Renal pelvis (tissue), 4 donors: ENCODE measurements around the gene PDE11A. TPM values are rescaled to one million over a fixed set of nuclear protein-coding genes. Genes with fewer than 3 reads are reported as not detected.

Source experiments
- DNase-seq: peaks from one replicate; pipeline ENCODE4 v3.0.0-alpha.2; 2013
- polyA plus RNA-seq, 3 donors: library from polyadenylated mRNA; unstranded; fragments of 120-200 nt; gene quantifications; one replicate each; pipeline ENCODE4 v1.2.1, GENCODE V29; 2013; ENCODE audit not compliant: insufficient read length in 3 of 3

Gene PDE11A
- polyA plus RNA-seq, 3 donors: 6.9 to 8.8 (median 8.3) TPM

DNA sequence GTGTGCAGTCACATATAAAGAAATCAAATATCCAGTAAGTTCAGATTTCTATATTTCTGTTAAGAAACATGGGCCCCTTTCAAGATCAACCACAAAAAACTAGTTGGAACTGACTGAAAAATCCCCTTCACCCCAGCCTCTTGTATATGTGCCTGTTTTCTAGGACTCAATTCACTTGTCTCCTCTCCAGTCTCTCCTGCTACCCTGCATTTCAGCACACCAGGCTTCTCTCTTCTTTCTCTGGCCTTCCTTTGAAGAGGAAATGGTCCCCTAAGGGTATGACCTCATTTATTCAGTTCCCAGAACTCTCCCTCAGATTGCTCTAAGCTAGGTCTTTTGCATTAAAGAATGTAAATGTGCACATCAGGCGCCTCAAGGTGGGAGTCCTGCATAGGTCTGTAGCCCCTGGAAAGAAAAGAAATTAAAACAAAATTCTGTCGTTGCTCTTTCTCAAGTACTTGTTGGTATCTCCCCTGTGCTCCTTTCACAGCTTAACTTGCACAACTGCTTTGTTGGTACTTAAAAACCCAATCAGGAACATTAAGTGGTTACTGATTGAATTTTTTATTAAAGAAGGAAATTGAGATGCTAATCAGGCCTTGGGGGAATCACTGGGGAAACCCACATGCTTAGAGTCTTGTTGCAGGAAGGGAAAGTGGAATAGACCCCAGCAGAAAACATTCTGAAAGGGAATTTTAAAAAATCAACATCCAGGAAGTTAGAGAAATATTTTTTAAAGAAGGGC lies 401.6 kb downstream of the PDE11A start:
- DNase-seq: no peak

- no peak for DNase-seq
Observed at GRCh38 chr2:177669625-177670330, 402.8 kb downstream of the PDE11A start.

DNA sequence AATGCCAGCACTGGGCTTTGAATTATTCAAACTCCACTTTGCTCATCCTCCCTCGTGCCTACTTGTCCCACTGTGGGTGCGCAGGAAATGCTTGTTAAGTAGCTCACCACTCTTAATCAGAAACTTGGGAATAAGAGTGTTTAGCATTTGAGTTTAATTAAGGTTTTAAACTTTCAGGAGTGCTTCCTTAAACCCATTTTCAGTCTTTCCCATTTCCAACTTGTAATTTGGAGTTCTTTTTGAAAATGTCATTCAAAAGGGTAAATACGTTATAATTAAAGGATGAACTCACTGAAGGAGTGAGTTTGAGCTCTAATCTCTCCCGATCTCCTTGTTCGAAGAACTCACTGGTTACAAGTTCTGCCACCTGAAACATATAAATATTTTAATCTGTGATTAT lies 403.4 kb downstream of the PDE11A start:
- no peak for DNase-seq

- no peak for DNase-seq
Observed at GRCh38 chr2:177668617-177669016, 404.0 kb downstream of the PDE11A start.

GRCh38 chr2:177667626-177668025 lies 405.0 kb downstream of the PDE11A start:
- no peak for DNase-seq

DNA sequence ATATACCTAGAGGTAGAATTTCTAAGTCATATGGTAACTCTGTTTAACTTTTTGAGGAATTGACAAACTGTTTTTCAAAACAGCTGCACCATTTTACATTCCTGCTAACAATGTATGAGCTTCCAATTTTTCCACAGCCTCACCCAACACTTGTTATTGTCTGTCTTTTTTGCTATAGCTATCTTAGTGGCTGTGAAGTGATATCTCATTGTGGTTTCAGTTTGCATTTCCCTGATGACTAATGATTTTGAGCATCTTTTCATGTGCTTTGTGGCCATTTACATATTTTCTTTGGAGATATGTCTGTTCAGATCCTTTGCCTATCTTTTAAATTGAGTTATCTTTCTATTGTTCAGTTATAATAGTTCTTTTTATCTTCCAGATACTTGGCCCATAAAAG lies 406.2 kb downstream of the PDE11A start:
- DNase-seq: no peak

DNA sequence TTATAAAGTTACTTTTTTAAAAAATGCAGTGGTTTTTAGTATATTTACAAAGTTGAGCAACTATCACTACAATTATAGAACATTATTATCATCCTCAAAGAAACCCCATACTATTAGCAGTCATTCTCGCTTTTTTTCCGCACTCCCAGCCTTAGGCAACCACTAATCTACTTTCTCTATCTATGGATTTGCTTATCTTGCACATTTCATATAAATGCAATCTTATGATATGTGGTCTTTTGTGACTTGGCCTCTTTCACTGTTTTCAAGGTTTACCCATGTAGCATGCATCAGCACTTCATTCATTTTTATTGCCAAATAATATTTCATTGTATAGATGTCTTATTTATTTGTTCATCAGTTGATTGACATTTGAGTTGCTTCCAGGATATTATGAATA lies 406.6 kb downstream of the PDE11A start:
- no peak for DNase-seq

DNA sequence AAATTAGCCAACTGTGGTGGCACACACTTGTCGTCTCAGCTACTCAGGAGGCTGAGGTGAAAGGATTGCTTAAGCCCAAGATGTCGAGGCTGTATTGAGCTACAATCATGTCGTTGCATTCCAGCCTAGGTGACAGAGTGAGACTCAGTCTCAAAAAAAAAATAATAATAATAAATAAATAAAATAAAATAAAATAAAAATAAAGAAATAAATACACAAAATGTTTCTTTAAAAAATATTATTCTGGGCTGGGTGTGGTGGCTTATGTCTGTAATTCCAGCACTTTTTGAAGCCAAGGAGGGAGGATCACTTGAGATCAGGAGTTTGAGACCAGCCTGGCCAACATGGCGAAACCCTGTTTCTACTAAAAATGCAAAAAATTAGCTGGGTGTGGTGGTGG lies 407.2 kb downstream of the PDE11A start:
- no peak for DNase-seq

DNA sequence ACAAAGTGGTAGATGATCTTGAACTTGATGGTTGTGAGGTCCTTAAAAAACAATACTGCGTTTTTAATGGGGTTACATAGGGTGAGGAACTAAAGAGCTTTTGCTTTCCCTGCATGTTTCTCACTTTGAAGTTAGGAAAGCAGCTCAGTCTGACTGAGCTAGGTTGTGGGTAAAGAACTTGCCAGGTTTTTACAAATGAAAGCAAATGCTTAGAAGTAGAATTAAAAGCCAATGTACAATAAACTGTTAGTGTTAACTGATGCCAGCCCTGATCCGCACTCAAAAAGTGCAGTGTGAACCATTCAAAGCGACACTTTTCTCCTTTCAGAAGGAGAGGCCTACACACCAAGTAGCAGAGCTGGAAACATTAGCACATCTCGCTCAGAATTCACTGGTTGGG lies 409.7 kb downstream of the PDE11A start:
- DNase-seq: no peak

DNA sequence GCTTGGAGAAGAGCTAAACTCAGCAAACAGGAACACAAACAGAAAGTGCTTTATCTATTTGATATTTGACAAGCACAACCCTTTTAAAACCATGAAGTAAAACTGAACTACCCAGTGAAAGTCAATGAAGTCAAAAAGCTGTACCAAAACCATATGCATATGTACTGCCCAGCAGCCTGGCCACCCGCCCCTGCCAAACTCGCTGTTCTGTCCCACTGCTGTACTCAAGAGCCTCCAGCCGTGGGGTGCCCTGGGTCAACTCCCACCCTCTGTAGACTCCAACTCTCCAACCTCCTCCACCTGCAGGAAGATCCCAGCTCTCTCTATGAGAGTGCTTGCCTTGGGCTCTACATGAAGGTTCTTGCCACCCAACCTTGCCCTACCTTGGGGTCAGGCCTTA lies 411.8 kb downstream of the PDE11A start:
- no peak for DNase-seq

DNA sequence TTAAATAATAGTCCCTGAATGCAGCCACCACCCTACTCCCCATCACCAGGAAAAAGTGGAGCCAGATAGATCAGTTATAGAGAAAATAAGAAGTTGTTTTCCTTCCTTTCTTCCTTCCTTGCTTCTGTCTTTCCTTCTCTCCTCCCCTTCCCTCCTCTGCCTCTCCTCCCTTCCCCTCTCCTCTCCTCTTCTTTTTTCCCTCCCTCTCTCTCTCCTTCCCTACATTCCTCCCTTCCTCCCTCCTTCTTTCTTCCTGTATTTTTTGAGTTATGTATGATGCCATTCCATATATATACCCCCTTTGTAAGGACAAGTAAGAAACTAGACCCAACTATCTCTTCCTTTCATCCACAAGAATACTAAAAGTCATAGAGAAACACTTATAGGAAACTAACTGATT lies 414.3 kb downstream of the PDE11A start:
- DNase-seq: no peak

- DNase-seq: peak; percentile 71
Observed at GRCh38 chr2:177651833-177652232, 420.7 kb downstream of the PDE11A start.

DNA sequence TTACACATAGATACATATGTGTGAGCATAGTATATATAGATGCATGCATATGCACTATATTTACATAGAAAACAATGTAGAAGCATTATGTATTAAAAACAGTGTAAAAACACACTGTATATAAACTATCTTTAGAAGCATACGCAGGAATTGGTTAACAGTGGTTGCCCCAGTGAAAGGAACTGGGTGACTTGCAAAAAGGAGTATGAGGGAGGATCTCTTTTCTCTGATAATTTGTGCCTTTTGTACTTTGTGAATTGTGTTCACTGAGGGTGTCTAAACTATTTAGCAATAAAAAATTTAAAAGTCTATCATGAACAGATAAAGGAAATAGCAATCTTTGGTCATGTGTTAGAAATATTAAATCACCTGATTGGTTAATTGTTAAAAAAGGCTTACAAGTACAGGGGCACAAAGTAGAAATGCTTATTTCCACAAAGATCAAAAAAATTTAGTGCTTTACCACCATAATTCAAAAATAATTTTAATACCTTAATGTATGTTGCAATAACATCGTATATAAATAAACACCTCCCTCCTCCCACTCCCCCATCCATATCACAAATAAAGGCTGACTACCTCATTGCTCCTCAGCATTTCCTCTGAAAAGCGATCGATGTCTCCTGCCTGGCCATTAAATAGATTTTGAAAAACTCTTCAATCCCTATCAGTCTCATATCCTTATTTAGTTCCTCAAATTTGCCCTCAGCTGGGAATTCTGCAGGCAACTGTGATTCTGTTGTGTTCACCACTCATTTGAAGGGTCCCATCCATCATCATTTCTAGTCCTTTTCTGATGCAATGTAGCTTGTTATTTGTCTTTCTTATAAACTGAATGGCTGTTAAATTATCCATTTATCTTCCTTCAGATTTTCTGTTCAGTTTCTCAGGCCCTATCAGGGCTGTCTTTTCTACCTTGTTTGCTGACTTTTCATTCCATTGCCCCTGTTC lies 422.7 kb downstream of the PDE11A start:
- no peak for DNase-seq

DNA sequence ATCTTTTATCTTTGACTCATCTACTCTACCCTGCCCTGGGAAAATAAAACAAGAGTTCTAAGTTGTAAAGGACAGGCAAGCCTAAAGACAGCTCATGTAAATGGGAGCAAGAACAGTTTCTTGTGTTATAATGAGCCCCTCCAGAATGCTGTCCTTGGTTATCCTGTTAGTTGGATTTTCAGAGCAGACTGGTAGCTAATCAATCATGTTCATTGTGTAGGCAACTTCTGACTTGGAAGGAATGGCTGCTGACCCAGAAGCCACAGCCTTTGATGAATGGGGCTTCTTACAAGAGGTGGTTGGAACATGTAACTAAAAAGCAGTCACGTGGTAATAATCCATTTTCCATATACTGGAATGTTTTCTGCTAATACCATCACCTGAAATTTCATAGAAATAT lies 425.8 kb downstream of the PDE11A start:
- DNase-seq: no peak

- DNase-seq: no peak
Observed at GRCh38 chr2:177646241-177646640, 426.3 kb downstream of the PDE11A start.

- no peak for DNase-seq
Observed at GRCh38 chr2:177641331-177641730, 431.2 kb downstream of the PDE11A start.

DNA sequence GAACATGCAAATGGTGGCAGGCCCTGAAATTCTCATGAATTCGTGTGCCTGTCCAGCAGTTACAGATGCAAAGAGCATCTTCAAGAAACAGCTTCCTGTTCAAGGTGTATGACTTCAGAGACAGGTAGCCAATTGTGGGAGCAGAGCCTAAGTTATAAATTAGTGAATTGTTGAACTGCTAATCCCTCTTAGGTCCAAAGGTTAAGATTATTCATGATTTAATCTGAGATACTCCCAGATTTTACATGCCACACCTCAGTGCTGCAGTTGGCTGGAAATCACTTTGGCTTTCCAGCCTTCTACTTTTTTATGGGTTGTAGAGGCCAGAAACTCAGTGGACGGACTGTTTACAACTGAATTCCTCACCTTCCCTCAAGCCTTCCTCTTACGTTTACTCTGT lies 432.2 kb downstream of the PDE11A start:
- no peak for DNase-seq

- DNase-seq: no peak
Observed at GRCh38 chr2:177639262-177639914, 433.2 kb downstream of the PDE11A start.

- DNase-seq: no peak
Observed at GRCh38 chr2:177638507-177638906, 434.1 kb downstream of the PDE11A start.

- DNase-seq: no peak
Observed at GRCh38 chr2:177636672-177637071, 435.9 kb downstream of the PDE11A start.

DNA sequence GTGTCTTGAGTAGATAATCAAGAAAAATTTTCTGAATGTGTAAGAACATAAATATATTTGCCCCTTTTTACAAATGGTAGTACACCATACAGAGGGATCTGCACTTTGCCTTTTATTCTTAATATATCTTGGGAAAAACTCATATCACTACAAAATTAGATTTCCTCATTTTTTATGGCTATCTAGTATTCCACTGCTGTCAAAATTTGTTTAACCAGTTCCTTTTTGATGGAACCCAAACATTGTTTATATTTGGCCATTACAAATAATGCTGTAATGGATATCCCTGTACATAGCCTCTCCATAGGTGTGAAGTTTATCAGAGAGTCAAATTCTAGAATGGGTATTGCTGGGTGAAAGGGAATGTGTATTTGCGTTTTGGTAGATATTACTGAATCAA lies 436.9 kb downstream of the PDE11A start:
- DNase-seq: no peak

- DNase-seq: no peak
Observed at GRCh38 chr2:177633910-177634294, 438.7 kb downstream of the PDE11A start.
